Measurements from ENCODE around the gene FCGR1A.
"Not testable (repeated sequence)": the region's sequence is repeated elsewhere in the genome, so short reads cannot be mapped to it uniquely, and the experiment has no call there.

FCGR1A gene

GRCh38 chr1:149782600-149782999, at the start of gene FCGR1A:
Gene FCGR1A (plus strand): TSS chr1:149782694. CDS start chr1:149782744, 50 bp downstream.
- not testable (repeated sequence) for H3K36me3 Mint-ChIP-seq (ENCODE audit: low read depth); H3K9me3 Mint-ChIP-seq; DNase-seq (ENCODE audit: low spot score); H3K4me3 Mint-ChIP-seq; H3K27ac Mint-ChIP-seq; H3K27me3 Mint-ChIP-seq (ENCODE audit: low read depth); H3K4me1 Mint-ChIP-seq (ENCODE audit: low read depth)

GRCh38 chr1:149732781-149733180, 49.7 kb upstream of the FCGR1A start:
- not testable (repeated sequence) for H3K27me3 Mint-ChIP-seq (ENCODE audit: low read depth); H3K27ac Mint-ChIP-seq; H3K4me1 Mint-ChIP-seq (ENCODE audit: low read depth); H3K4me3 Mint-ChIP-seq; H3K9me3 Mint-ChIP-seq; DNase-seq (ENCODE audit: low spot score); H3K36me3 Mint-ChIP-seq (ENCODE audit: low read depth)

- H3K27me3 Mint-ChIP-seq (ENCODE audit: low read depth); H3K4me3 Mint-ChIP-seq; H3K4me1 Mint-ChIP-seq (ENCODE audit: low read depth); H3K27ac Mint-ChIP-seq; H3K9me3 Mint-ChIP-seq; DNase-seq (ENCODE audit: low spot score); H3K36me3 Mint-ChIP-seq (ENCODE audit: low read depth): not testable (repeated sequence)
These were observed 47.8 kb upstream of the FCGR1A start for GRCh38 chr1:149734692-149735091.

GRCh38 chr1:149740148-149740581, 42.3 kb upstream of the FCGR1A start:
- Mint-ChIP-seq H3K4me3 (peak overlapping the region; percentile 60), H3K27ac (peak overlapping the region; percentile 62)
- not testable (repeated sequence) for H3K9me3 Mint-ChIP-seq; H3K36me3 Mint-ChIP-seq (ENCODE audit: low read depth); H3K4me1 Mint-ChIP-seq (ENCODE audit: low read depth); H3K27me3 Mint-ChIP-seq (ENCODE audit: low read depth)
- DNase-seq (ENCODE audit: low spot score) = peak; percentile 40

GRCh38 chr1:149740590-149741230, 41.8 kb upstream of the FCGR1A start:
- not testable (repeated sequence) for H3K4me1 Mint-ChIP-seq (ENCODE audit: low read depth); DNase-seq (ENCODE audit: low spot score); H3K27me3 Mint-ChIP-seq (ENCODE audit: low read depth); H3K36me3 Mint-ChIP-seq (ENCODE audit: low read depth); H3K9me3 Mint-ChIP-seq
- H3K4me3 Mint-ChIP-seq = peak overlapping the region; percentile 60
- peak overlapping the region; percentile 62 for H3K27ac Mint-ChIP-seq

- H3K36me3 Mint-ChIP-seq (ENCODE audit: low read depth); H3K27ac Mint-ChIP-seq; H3K27me3 Mint-ChIP-seq (ENCODE audit: low read depth); H3K4me3 Mint-ChIP-seq; DNase-seq (ENCODE audit: low spot score); H3K9me3 Mint-ChIP-seq; H3K4me1 Mint-ChIP-seq (ENCODE audit: low read depth): not testable (repeated sequence)
These were observed 40.6 kb upstream of the FCGR1A start for GRCh38 chr1:149741914-149742313.

- H3K36me3 Mint-ChIP-seq (ENCODE audit: low read depth); H3K9me3 Mint-ChIP-seq; DNase-seq (ENCODE audit: low spot score); H3K27ac Mint-ChIP-seq; H3K4me3 Mint-ChIP-seq; H3K4me1 Mint-ChIP-seq (ENCODE audit: low read depth): not testable (repeated sequence)
- peaks cover 11% of the 10 kb centered on the region for H3K27me3 Mint-ChIP-seq (ENCODE audit: low read depth)
These were observed 35.8 kb upstream of the FCGR1A start for GRCh38 chr1:149746463-149747356.

- not testable (repeated sequence) for H3K9me3 Mint-ChIP-seq; H3K27ac Mint-ChIP-seq; H3K36me3 Mint-ChIP-seq (ENCODE audit: low read depth); H3K4me1 Mint-ChIP-seq (ENCODE audit: low read depth); DNase-seq (ENCODE audit: low spot score)
- Mint-ChIP-seq H3K4me3 (peak overlapping the region; percentile 73), H3K27me3 (ENCODE audit: low read depth) (peaks cover 11% of the 10 kb centered on the region)
These were observed 34.9 kb upstream of the FCGR1A start for GRCh38 chr1:149747359-149748143.

GRCh38 chr1:149748144-149748500, 34.4 kb upstream of the FCGR1A start:
- H3K36me3 Mint-ChIP-seq (ENCODE audit: low read depth); H3K9me3 Mint-ChIP-seq; H3K4me1 Mint-ChIP-seq (ENCODE audit: low read depth); DNase-seq (ENCODE audit: low spot score); H3K27ac Mint-ChIP-seq: not testable (repeated sequence)
- Mint-ChIP-seq H3K27me3 (ENCODE audit: low read depth) (peaks cover 11% of the 10 kb centered on the region), H3K4me3 (peak overlapping the region; percentile 73)

- H3K4me3 Mint-ChIP-seq; DNase-seq (ENCODE audit: low spot score); H3K27ac Mint-ChIP-seq; H3K36me3 Mint-ChIP-seq (ENCODE audit: low read depth); H3K4me1 Mint-ChIP-seq (ENCODE audit: low read depth); H3K9me3 Mint-ChIP-seq: not testable (repeated sequence)
- H3K27me3 Mint-ChIP-seq (ENCODE audit: low read depth) = peaks cover 11% of the 10 kb centered on the region
These were observed 31.9 kb upstream of the FCGR1A start for GRCh38 chr1:149750562-149750961.

GRCh38 chr1:149752186-149752585, 30.3 kb upstream of the FCGR1A start:
- not testable (repeated sequence) for H3K4me3 Mint-ChIP-seq; H3K36me3 Mint-ChIP-seq (ENCODE audit: low read depth); H3K27me3 Mint-ChIP-seq (ENCODE audit: low read depth); H3K27ac Mint-ChIP-seq; DNase-seq (ENCODE audit: low spot score); H3K9me3 Mint-ChIP-seq; H3K4me1 Mint-ChIP-seq (ENCODE audit: low read depth)

GRCh38 chr1:149753466-149753865, 29.0 kb upstream of the FCGR1A start:
- not testable (repeated sequence) for H3K36me3 Mint-ChIP-seq (ENCODE audit: low read depth); H3K4me3 Mint-ChIP-seq; H3K27ac Mint-ChIP-seq; H3K9me3 Mint-ChIP-seq; H3K27me3 Mint-ChIP-seq (ENCODE audit: low read depth); DNase-seq (ENCODE audit: low spot score); H3K4me1 Mint-ChIP-seq (ENCODE audit: low read depth)

GRCh38 chr1:149755294-149755693, 27.2 kb upstream of the FCGR1A start:
- DNase-seq (ENCODE audit: low spot score); H3K4me3 Mint-ChIP-seq; H3K4me1 Mint-ChIP-seq (ENCODE audit: low read depth); H3K27me3 Mint-ChIP-seq (ENCODE audit: low read depth); H3K36me3 Mint-ChIP-seq (ENCODE audit: low read depth); H3K27ac Mint-ChIP-seq; H3K9me3 Mint-ChIP-seq: not testable (repeated sequence)

- H3K36me3 Mint-ChIP-seq (ENCODE audit: low read depth); DNase-seq (ENCODE audit: low spot score); H3K27me3 Mint-ChIP-seq (ENCODE audit: low read depth); H3K4me1 Mint-ChIP-seq (ENCODE audit: low read depth); H3K9me3 Mint-ChIP-seq; H3K4me3 Mint-ChIP-seq; H3K27ac Mint-ChIP-seq: not testable (repeated sequence)
These were observed 20.2 kb upstream of the FCGR1A start for GRCh38 chr1:149762294-149762693.

Data from T-helper 2 cell treated with Interferon-gamma antibody and Interleukin-4, amounts not matched to agents 5 μg/mL and 100 μg/mL, for 36 hours (primary cell).